GM08714 (cell line): ENCODE measurements around the gene L3HYPDH.

Experiments used
- H3K4me3 ChIP-seq: fragments of 200-500 bp; sonication (Bioruptor generic); 2 replicates; pipeline ENCODE4 v1.5.1; 2014; ENCODE audit warnings: mild to moderate bottlenecking, low read length, inconsistent platforms
- ZNF274 ChIP-seq: IDR thresholded peaks from 2 replicates; pipeline ENCODE4 v1.6.1; 2012; ENCODE audit warnings: mild to moderate bottlenecking, low read depth, low read length

Gene L3HYPDH

DNA sequence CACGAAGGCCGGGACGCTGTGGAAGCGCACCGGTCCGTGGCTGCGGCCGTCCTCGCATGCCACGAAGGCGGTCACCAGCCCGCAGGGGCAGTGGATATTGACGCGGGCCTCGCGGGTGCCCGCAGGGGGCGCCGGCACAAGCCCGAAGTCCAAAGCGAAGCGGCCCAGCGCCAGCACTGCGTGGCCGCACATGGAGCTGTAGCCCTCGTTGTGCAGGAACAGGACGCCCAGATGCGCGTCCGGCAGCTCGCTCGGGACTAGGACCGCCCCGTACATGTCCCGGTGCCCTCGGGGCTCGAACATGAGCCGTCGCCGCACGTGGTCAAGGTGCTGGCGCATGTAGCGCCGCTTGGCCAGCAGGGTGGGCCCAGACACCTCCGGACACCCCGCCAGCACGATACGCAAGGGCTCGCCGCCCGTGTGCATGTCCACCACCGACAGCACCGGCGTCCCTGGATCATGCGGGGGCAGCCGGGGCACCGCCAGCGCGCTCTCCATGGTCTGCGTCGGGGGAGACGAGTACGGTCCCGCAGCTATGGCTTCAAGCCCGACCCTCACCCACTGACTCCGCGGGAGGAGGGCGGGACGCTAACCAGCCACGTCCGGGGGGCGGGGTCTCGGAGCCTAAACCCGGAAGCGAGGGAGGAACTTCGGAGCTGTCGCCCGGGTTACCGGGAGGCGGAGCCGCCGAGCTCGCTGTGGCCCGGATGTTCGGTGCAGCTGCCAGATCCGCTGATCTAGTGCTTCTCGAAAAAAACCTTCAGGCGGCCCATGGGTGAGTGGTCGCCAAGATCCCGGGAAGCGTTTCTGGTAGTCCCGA, at the start of gene L3HYPDH, which contains the start of gene JKAMP:
Gene L3HYPDH (minus strand): TSS at position 590 of the 820 bp plus-strand sequence. CDS start 92 bp downstream, at position 498.
Gene JKAMP (plus strand): TSS at position 699 of the 820 bp plus-strand sequence. CDS start 73 bp downstream, at position 772.
- peak within 1 kb of the TSS; percentile 70 for H3K4me3 ChIP-seq
- TF ChIP-seq ZNF274, result no peak

DNA sequence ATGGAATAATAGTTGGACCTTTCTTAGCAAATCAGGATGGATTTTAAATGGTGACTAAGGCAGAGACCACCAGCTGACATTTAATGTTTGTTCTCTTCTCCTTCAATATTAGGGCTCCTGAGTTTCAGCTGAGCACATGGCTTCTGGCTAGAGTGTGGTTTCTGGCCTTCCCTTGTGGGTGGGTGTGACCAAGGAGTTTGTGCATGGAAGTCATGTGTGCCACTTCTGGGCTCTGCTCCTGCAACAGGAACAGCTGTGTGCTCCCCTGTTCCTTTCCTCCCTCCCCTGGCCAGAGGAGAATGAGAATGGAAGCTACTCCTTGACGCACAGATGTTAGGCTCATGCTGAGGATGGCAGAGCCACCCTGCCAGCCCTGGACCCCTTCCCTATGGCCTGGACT, 48.2 kb upstream of the L3HYPDH start:
- no peak overlapping the region for H3K4me3 ChIP-seq
- no peak for TF ChIP-seq ZNF274

DNA sequence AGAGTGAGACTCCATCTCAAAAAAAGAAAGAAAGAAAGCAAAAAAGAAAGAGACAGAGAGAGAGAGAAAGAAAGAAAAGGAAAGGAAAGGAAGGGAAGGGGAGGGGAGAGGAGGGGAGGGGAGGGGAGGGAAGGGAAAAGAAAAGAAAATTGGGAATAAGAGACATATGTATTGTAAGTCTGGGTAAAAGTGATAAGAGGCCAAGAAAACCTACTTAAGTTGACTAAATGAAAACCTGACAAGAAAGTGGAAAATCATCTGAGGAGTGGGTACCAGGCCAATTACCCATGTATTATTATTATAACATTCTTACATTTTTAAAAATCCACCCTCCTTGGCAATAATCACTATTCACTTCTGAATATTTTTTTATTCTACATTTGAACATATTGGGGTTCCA, 46.1 kb upstream of the L3HYPDH start:
- no peak overlapping the region for H3K4me3 ChIP-seq
- no peak for TF ChIP-seq ZNF274

DNA sequence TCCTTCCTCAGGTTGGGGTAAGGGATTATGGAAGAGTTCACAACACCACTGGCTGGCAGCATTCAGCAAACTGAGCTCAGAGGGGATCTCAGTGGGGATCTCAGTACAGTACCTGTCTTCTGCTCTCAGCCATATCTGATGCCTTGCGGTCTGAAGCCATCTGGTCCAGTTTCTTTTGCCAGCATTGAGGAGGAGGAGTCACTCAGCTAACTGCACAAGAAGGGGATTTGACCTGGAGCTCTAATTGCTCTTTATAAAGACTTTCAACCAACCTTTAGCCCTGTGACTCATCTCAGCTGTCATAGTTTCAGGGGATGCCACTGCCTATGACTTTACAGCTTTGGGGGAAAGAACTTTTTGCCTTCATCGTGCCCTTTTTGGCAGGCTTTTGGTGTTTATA, 45.0 kb upstream of the L3HYPDH start:
- no peak for TF ChIP-seq ZNF274
- H3K4me3 ChIP-seq, result no peak overlapping the region

- H3K4me3 ChIP-seq, result no peak overlapping the region
- TF ChIP-seq ZNF274, result no peak
Measured at GRCh38 chr14:59520224-59520623, 36.0 kb upstream of the L3HYPDH start.

- no peak overlapping the region for H3K4me3 ChIP-seq
- no peak for TF ChIP-seq ZNF274
Measured at GRCh38 chr14:59511916-59512575, 27.8 kb upstream of the L3HYPDH start.

DNA sequence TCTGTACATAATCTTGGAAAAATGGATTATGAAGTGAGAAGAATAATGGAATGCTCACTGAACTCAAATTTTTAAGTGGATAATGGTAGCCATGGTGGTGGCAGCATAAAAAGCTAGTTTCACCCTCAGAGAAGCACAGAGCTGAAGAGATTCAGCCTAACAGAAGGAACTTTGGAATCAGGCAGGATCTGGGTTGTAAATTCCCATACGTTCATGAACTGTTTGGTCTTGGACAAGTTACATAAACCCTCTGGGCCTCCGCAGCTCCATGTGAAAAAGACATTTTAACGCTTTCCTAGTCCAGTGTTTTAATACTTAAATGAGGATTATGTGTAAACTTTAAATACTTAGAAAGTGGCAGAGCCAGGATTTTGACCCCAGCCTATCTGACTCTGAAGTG, 26.8 kb upstream of the L3HYPDH start:
- no peak for TF ChIP-seq ZNF274
- H3K4me3 ChIP-seq, result no peak overlapping the region

DNA sequence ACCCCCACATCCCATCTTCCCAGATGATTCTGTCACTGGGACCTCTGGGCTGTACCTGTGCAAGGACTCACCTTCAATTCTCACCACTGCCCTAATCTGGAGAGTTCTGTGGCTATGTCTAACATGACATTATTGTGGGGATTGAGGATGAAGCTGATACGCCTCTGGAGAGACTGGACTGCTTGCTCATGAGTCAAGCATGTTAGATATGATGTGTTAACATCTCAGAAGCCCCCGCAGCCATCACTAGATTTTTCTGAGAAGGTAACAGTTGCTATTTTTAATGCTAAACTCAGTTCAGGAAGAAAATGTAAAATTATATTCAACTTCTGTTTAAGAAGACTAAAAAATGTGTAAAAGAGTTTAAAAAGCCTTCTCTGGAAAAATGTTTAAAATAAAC, 25.8 kb upstream of the L3HYPDH start:
- TF ChIP-seq ZNF274, result no peak
- no peak overlapping the region for H3K4me3 ChIP-seq

DNA sequence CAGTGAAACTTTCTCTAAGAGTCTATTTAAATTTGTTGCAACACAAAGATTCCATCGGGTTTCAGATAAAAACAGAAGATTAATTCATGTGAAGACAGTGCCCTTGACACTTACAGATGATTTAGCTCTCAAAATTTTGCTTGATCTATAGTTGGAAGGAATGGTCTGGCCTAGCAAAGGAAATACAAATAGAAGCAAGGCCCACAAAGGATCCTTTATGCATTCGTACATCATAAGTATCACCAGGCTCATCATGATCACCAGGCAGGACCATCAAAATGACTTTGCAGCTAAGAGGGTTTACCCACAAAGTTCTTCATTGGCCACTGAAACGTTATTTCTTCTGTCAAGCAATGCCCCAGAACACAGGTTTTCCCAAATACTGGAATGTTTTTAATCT, 24.9 kb upstream of the L3HYPDH start:
- no peak for TF ChIP-seq ZNF274
- no peak overlapping the region for H3K4me3 ChIP-seq

DNA sequence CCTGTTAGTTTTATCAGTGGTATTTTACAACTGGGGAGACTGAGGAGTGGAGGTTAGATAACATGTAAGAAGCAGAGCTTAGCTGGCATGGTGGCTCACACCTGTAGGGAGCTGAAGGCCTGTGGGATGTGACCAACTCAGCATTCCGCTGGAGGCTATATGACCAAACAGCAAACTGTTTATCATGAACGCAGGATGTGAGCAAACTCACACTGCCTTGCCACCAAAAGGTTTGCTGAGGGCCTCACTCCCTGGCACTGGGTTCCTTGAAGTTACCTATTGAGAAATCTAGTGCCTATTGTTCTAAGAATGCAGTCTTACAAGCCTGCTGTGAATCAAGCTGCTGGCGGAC, 23.5 kb upstream of the L3HYPDH start:
- H3K4me3 ChIP-seq, result no peak overlapping the region
- no peak for TF ChIP-seq ZNF274

DNA sequence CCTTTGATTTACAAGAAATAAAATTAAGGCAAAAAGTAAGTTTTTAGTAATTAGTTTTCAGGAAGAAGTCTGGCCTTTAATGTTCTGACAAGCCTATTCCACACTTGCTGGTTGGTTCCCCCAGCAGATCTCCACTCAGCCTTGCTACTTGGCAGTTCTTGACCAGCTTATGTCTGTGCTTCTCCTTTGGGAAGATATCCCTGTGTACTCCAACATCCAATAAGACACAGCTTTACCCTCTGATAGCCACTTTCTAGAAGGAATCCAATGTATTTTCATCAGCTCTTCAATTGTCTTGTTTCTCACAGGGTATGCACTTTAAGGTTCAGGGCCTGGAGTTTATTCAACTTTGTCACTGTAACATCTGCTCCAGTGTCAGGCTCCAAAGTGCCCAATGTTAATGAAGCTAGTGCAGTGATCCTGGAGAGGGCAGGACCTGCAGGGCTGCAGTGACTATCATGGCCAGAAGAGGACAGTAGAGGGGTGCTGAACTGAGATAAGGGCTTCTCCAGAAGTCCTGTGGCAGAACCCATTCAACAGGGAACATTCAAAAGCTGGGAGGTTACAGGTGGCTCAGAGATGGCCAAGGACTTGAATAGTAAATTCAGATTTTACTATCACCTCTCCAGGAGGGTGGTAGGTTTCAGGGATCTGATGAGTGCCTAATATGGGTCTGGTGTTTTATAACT, 23.0 kb upstream of the L3HYPDH start:
- H3K4me3 ChIP-seq, result no peak overlapping the region
- no peak for TF ChIP-seq ZNF274

DNA sequence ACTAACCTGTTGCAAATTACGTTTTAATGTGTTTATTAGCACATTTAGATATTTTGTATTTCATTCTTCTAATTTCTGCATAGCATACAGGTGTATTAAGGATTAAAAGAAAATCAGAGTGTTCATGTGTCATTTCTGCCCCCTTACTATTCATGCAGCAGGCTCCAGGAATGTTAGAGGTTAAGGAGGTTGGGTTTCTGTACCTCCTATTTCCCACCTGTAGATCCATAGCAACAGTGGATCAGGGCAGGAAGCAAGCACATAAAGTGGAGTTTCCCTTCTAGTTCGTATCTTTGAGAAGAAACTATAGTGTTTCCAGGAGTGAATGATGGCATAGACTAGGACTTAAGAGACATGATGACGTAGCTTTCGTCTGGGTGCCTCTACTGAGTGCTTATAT, 19.0 kb upstream of the L3HYPDH start:
- H3K4me3 ChIP-seq, result no peak overlapping the region
- no peak for TF ChIP-seq ZNF274

GRCh38 chr14:59500732-59501131, 16.5 kb upstream of the L3HYPDH start:
- no peak for TF ChIP-seq ZNF274
- no peak overlapping the region for H3K4me3 ChIP-seq

DNA sequence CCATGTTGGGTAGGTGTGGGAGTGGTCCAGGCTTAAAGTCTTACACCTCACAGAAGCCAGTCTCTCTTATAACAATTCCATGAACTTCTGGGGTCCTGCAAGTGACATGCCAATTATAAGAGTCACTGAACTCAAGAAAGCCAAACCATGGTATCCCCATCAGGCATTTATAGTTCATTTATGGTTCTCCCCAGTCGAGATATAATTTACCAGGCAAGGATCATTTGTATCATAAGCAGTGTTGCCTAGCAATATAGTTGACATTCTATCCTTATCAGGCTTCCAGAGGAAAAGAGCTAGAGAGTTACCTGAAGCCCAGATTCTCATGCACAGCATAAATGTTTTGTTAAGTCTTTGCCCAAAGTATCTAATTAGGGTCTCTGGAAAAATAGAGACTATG, 8.2 kb upstream of the L3HYPDH start:
- TF ChIP-seq ZNF274, result no peak
- H3K4me3 ChIP-seq, result no peak overlapping the region

DNA sequence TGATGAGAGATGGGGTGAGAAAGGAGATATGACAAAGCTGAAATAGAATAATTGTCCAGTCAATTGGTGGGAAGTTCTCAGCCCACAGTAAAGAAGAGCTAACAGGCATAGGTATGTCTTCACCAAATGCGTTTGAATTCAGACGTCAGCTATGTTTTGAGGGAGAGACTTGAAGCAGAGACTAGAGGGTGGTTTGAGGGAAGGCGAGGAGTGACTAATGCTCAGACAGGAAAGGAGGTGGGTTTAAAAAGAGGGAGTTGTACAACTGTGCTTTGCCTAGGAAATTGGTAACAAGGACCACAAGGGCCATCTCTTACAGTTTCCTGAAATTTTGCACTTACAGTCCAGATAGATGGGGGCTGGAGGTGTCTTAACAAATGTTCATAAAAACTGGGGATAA, 6.5 kb upstream of the L3HYPDH start:
- no peak overlapping the region for H3K4me3 ChIP-seq
- TF ChIP-seq ZNF274, result no peak
